ENCODE results near the gene DGKD.

Gene DGKD

DNA sequence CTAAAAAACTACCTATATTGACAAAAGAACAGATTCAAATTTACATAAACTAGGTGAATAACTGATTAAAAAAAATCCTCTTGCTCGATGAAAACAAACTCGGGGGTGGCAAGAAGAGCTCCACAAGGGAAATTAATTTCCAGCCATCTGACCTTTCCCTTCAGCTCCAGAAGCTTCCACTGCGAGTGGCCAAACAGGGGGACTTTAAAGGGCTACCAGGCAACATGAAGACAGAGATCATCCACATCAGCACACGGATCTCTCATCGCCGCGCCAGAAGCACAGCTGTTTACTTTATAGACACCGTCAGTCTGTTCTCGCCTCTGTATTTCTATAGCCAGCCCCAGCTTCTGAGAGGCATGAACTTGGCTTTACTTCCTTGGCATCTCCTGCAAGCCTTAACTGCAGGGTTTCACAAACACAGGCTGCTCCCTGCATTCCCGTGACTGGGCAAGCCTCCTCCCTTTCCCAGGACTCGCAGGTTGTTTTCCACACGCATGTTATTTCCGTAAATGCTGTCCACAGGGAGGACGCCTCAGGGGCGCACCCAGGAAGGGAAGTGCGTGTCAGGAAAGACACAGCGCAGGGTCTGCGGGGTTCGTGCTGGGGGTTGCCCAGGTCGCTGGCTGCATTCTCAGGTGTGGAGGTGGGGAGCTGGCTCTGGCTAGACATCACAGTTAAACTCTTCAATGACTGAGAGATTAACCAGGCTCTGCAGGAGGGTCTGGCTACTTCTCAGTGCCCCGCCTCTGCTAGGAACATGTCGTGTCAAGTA, 127.3 kb downstream of the DGKD start:
- no peak for DNase-seq

DNA sequence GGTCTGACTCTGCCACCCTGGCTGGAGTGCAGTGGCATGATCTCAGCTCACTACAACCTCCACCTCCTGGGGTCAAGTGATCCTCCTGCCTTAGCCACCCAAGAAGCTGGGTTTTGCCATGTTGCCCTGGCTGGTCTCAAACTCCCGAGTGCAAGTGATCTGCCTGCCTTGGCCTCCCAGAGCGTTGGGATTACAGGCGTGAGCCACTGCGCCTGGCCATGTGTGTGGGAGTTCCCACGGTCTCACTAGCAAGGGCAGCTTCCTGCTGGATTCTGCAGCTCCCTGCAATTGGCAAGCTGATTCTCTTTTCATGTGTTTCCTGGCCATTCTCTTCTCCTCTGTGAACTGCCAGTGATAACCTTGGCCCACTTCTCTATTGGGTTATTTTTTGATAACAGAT, 128.3 kb downstream of the DGKD start:
- peak; percentile 16 for DNase-seq

- DNase-seq: no peak
These were observed 131.4 kb downstream of the DGKD start for GRCh38 chr2:233485726-233486125.

- DNase-seq: no peak
These were observed 132.1 kb downstream of the DGKD start for GRCh38 chr2:233486357-233486756.

DNA sequence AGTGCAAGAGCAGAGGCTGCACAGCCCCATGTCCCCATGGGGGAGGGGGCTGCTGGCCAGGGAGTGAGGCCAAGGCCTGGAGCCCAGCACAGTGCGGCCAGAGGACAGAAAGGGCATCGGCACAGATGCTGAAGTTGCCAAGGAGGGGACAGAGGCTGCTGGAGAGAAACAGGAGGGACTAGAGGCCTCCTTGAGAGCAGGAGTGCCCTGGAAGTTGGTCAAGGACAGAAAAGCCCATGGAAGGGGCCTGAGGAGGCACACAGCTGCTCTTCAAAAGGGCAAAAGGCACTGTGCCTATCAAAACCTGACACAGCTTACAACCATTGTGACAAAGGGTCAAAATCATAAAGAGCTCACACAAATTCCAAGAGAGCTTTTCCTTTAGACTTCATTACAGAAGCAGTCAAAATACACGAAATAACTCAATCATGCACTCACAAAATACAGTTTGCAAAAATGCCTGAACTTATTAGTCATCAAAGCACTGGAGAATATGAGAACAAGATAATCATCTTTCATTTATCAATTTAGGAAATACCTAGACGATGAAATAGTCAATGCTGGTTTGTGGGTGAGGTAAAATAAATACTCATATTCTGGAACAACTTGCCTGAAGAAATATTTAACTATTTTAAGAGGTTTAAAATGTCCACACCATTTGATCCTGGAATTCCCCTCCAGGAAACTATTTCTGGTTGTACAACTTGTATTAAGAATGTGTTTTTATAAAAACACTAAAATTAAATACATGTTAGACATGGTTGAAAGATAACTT, 132.7 kb downstream of the DGKD start:
- DNase-seq: no peak

GRCh38 chr2:233487748-233488345, 133.6 kb downstream of the DGKD start:
- no peak for DNase-seq

- DNase-seq: no peak
These were observed 134.8 kb downstream of the DGKD start for GRCh38 chr2:233489143-233489542.

- DNase-seq: no peak
These were observed 135.4 kb downstream of the DGKD start for GRCh38 chr2:233489666-233490065.

GRCh38 chr2:233490831-233491230, 136.5 kb downstream of the DGKD start:
- DNase-seq: no peak

DNA sequence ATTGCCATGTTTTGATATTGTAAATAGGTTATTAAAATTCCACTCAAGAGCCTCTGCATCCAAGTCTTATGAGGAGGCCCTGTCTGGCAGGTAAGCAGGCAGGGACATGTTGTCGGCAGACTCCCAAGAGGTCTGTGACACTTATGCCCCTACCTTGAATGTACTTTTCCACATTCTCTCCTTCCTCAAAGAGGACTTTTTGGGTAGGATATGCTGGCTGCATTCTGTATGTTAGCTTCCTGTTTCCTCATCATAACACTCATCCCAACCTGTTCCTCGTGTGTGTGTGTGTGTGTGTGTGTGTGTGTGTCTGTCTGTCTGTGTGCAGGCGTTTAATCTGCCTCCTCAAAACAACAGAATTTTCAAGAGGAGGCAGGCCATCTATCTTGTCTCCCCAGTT, 137.0 kb downstream of the DGKD start:
- DNase-seq: no peak

GRCh38 chr2:233492078-233492477, 137.8 kb downstream of the DGKD start:
- DNase-seq: no peak

DNA sequence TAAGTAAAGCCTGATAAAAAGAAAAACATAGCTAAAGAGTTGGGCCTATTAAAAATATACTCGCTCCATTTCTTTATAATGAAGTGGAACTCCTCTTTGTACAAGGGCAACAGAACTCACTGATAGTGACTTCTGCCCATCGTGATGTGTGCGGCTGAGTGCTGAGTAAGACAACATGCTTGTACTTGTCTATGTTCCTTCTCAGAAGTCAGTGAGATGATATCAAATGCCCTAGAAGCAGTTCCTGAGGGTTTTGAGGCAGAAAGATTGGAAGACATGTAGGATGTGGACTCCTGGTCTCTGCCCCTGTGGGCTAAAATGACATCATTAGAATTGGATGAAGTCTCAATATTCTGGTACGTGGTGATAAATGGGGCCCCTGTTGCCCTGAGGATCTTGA, 138.5 kb downstream of the DGKD start:
- no peak for DNase-seq

GRCh38 chr2:233495503-233496496, 141.5 kb downstream of the DGKD start:
- DNase-seq: no peak

DNA sequence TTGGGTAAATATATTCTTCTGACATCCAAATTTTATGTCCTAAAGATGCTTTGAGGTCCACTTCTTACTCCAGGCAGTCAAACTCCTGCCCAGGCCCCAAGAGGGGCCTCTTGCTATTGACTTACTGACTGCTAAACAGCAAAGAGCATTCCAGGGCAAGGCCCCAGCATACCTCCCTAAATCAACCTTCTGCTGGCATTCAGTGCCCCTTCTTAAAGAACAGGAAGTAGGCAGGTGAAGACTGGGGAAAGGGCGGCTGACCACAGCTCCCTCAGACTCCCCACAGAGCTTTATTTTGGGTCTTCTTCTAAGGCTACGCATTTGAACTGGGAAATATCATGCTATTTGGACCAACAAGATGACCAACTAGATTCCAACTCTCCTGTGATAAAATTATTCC, 143.4 kb downstream of the DGKD start:
- no peak for DNase-seq

DNA sequence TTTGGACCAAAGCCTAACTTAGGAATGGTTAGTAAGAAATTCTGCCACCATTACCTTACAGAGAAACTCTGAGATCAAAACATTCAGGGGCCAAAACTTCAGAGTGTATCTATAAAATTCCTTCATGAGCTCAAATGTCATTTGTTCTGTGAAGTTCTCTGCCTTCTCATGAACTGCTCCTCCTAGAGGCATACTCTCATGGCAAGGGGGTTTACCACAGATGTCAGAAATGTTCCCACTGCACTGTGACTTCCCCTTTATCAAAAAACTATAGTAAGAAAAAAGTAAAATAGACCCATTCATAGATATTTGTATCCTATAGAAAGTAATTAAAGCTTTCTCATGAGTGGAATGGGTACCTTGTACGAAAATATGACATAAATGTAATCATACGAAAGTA, 143.8 kb downstream of the DGKD start:
- peak; percentile 36 for DNase-seq

- no peak for DNase-seq
These were observed 145.6 kb downstream of the DGKD start for GRCh38 chr2:233499928-233500327.

GRCh38 chr2:233501198-233502076, 147.1 kb downstream of the DGKD start:
- peak; percentile 47 for DNase-seq

- DNase-seq: no peak
These were observed 149.2 kb downstream of the DGKD start for GRCh38 chr2:233503481-233503880.

- DNase-seq: no peak
These were observed 149.8 kb downstream of the DGKD start for GRCh38 chr2:233503947-233504637.

- DNase-seq: no peak
These were observed 159.8 kb downstream of the DGKD start for GRCh38 chr2:233513953-233514655.
